Prostate gland (tissue), 2 donors: ENCODE measurements around the gene ST7. TPM values are rescaled to one million over a fixed set of nuclear protein-coding genes. Genes with fewer than 3 reads are reported as not detected.

ENCODE experiments used
- DNase-seq: peaks from one replicate; pipeline ENCODE4 v3.0.0-alpha.2; 2019; ENCODE audit warnings: low spot score
- H3K27ac ChIP-seq, 2 donors: fragments of 200-600 bp; sonication (generic); 2 replicates each; pipeline ENCODE4 v1.5.1; 2017 to 2019
- H3K27me3 ChIP-seq: fragments of 200-600 bp; sonication (generic); replicated peaks from 2 replicates; pipeline ENCODE4 v1.5.1; 2019; ENCODE audit not compliant: insufficient read depth
- H3K36me3 ChIP-seq, 2 donors: fragments of 200-600 bp; sonication (generic); 1 replicate in 1 of 2; 2 replicates in 1 of 2; pipeline versions ENCODE4 v1.5.1 to v1.8.1; 2017 to 2019
- H3K4me1 ChIP-seq: fragments of 200-600 bp; sonication (generic); replicated peaks from 2 replicates; pipeline ENCODE4 v1.5.1; 2019
- H3K4me3 ChIP-seq, 2 donors: fragments of 200-600 bp; sonication (generic); 2 replicates each; pipeline ENCODE4 v1.5.1; 2017 to 2019
- H3K9me3 ChIP-seq: fragments of 200-600 bp; sonication (generic); 2 replicates; pipeline ENCODE4 v1.5.1; 2017
- POLR2A ChIP-seq: fragments of 450-650 bp; IDR thresholded peaks from one replicate; pipeline ENCODE4 v1.6.1; 2016; ENCODE audit warnings: antibody characterized with exemption, mild to moderate bottlenecking
- POLR2AphosphoS5 ChIP-seq: sonication (generic); formaldehyde crosslinking; IDR thresholded peaks from one replicate; pipeline ENCODE4 v1.6.1; 2017; ENCODE audit warnings: antibody characterized with exemption
- WGBS: methylation state at CpG from one replicate; pipeline ENCODE4 v1.1.5; 2018; 5-methylcytosine and 5-hydroxymethylcytosine counted together
- intact Hi-C: fragments of 100-400 bp; cut with DNase I; formaldehyde crosslinking; loops from one replicate; pipeline ENCODE4 v1.14.2; 2022
- total RNA-seq, 2 donors: library from RNA; depleted of rRNA; stranded (reverse); fragments of >200 nt; gene quantifications; one replicate each; pipeline ENCODE4 v1.1.0, GENCODE V29; 2016
- TF ChIP-seq, protein P1 (sequence below), 4 experiments: fragments of 200-600 bp in 2 of 4; fragments of 450-650 bp in 2 of 4; sonication (generic) in 2 of 4; IDR thresholded peaks; 1 replicate in 3 of 4; 2 replicates in 1 of 4; pipeline ENCODE4 v1.5.1; 2016 to 2019; ENCODE audit warnings: antibody characterized with exemption in 4 of 4, mild to moderate bottlenecking in 2 of 4, moderate library complexity in 2 of 4

ST7 gene
- total RNA-seq, 2 donors from 2014 or later = 18.7 to 27.5 TPM

- Histone ChIP-seq H3K27me3 (no peaks in the 10 kb centered on the region), H3K36me3 (no peaks in the 10 kb centered on the region), H3K9me3 (no peaks in the 10 kb centered on the region), H3K4me1 (peaks cover 4% of the 10 kb centered on the region), H3K4me3 (no peak overlapping the region), H3K27ac (no peak overlapping the region)
- WGBS = 68% methylated on average over 3 of the region's 3 CpGs
- TF ChIP-seq, protein P1, sequence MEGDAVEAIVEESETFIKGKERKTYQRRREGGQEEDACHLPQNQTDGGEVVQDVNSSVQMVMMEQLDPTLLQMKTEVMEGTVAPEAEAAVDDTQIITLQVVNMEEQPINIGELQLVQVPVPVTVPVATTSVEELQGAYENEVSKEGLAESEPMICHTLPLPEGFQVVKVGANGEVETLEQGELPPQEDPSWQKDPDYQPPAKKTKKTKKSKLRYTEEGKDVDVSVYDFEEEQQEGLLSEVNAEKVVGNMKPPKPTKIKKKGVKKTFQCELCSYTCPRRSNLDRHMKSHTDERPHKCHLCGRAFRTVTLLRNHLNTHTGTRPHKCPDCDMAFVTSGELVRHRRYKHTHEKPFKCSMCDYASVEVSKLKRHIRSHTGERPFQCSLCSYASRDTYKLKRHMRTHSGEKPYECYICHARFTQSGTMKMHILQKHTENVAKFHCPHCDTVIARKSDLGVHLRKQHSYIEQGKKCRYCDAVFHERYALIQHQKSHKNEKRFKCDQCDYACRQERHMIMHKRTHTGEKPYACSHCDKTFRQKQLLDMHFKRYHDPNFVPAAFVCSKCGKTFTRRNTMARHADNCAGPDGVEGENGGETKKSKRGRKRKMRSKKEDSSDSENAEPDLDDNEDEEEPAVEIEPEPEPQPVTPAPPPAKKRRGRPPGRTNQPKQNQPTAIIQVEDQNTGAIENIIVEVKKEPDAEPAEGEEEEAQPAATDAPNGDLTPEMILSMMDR (IDR thresholded peaks at IDR 0.05) = no peak
- TF ChIP-seq POLR2A = no peak
- no peak for TF ChIP-seq POLR2AphosphoS5
- no peak for DNase-seq
- intact Hi-C loops = no loop called here
These were observed 316.6 kb downstream of the ST7 start for GRCh38 chr7:117269886-117270285.

GRCh38 chr7:117270371-117270770 lies 317.1 kb downstream of the ST7 start:
- no peaks in the 10 kb centered on the region for H3K36me3 ChIP-seq
- 52% methylated on average over 9 of the region's 9 CpGs for WGBS
- H3K27me3 ChIP-seq = no peaks in the 10 kb centered on the region
- H3K4me1 ChIP-seq = peaks cover 4% of the 10 kb centered on the region
- intact Hi-C loops = no loop called here
- TF ChIP-seq, protein P1 (IDR thresholded peaks at IDR 0.05) = no peak
- TF ChIP-seq POLR2A = no peak
- TF ChIP-seq POLR2AphosphoS5 = no peak
- no peak overlapping the region for H3K4me3 ChIP-seq
- no peak for DNase-seq
- H3K27ac ChIP-seq = no peak overlapping the region
- H3K9me3 ChIP-seq = no peaks in the 10 kb centered on the region

DNA sequence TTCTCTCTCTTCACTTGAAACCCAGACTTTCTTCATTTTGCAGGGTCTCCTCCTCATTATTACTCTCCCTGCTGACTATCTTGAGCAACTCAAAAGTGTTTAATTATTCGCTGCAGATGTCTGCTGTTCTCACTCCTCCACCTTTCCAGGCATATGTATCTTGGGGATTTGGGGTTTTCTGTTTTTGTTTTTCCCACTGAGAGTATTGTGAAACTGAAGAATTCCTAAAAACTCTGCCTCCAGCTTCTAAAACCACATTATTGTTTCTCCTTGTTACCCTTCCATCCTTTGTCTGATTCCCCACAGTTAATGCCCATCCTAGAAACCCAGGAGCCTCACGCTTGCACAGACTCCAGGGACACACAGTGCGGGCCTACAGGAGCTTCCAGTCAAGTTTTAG lies 318.3 kb downstream of the ST7 start:
- DNase-seq = no peak
- H3K27me3 ChIP-seq = no peaks in the 10 kb centered on the region
- TF ChIP-seq, protein P1 (IDR thresholded peaks at IDR 0.05) = no peak
- TF ChIP-seq POLR2A (no peak), POLR2AphosphoS5 (no peak)
- H3K4me3 ChIP-seq = no peak overlapping the region
- peaks cover 4% of the 10 kb centered on the region for H3K4me1 ChIP-seq
- H3K9me3 ChIP-seq = no peaks in the 10 kb centered on the region
- intact Hi-C loops = no loop called here
- H3K36me3 ChIP-seq = no peaks in the 10 kb centered on the region
- 96% methylated on average over 3 of the region's 3 CpGs for WGBS
- no peak overlapping the region for H3K27ac ChIP-seq

GRCh38 chr7:117272017-117272759 lies 318.9 kb downstream of the ST7 start:
- intact Hi-C loops = no loop called here
- Histone ChIP-seq H3K4me1 (peaks cover 4% of the 10 kb centered on the region), H3K27ac (no peak overlapping the region), H3K4me3 (no peak overlapping the region), H3K27me3 (no peaks in the 10 kb centered on the region), H3K9me3 (no peaks in the 10 kb centered on the region), H3K36me3 (no peaks in the 10 kb centered on the region)
- 98% methylated on average over 2 of the region's 2 CpGs for WGBS
- TF ChIP-seq POLR2AphosphoS5 = no peak
- TF ChIP-seq, protein P1 (IDR thresholded peaks at IDR 0.05) = no peak
- TF ChIP-seq POLR2A = no peak
- DNase-seq = no peak

DNA sequence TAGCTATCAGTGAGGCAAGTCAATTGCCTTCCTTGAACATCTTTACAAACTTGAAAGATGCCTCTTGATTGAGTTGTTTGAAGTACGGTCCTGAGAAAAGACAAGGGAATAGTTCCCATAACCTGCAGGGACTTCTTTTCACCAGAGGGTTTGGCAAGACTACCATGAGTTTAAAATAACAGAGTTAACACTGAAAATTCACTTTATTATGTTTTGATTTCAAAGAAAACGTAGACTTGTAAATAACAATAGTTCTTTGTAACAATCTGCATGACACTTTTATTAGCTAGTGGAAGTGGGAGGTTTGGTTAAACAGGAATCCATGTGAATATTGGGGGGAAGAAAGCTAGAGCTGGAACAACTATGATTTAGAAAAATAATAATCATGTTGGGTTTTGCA lies 320.0 kb downstream of the ST7 start:
- H3K4me1 ChIP-seq = peaks cover 4% of the 10 kb centered on the region
- no peak for DNase-seq
- no peak overlapping the region for H3K4me3 ChIP-seq
- intact Hi-C loops = no loop called here
- H3K27ac ChIP-seq = no peak overlapping the region
- WGBS = 27% methylated on average over 2 of the region's 2 CpGs
- H3K27me3 ChIP-seq = no peaks in the 10 kb centered on the region
- H3K36me3 ChIP-seq = no peaks in the 10 kb centered on the region
- H3K9me3 ChIP-seq = no peaks in the 10 kb centered on the region
- TF ChIP-seq, protein P1 (IDR thresholded peaks at IDR 0.05) = no peak
- TF ChIP-seq POLR2A (no peak), POLR2AphosphoS5 (no peak)
